GM12892 (cell line): ENCODE data around the gene PCDHB16.
"Not testable (repeated sequence)": the region's sequence is repeated elsewhere in the genome, so short reads cannot be mapped to it uniquely, and the experiment has no call there.

Source experiments
- POLR2A ChIP-seq: IDR thresholded peaks from 2 replicates; pipeline ENCODE4 v1.6.1; 2011; ENCODE audit warnings: low read depth, low read length, control low read depth
- POLR2AphosphoS5 ChIP-seq: IDR thresholded peaks from 2 replicates; pipeline ENCODE4 v1.6.1; 2011; ENCODE audit warnings: low read depth, low read length, control low read depth

- not testable (repeated sequence) for TF ChIP-seq POLR2AphosphoS5, POLR2A
Observed at GRCh38 chr5:141184117-141184855, 2.1 kb downstream of the PCDHB16 start.
